SK-N-SH (cell line): ENCODE results near the gene GNB5. TPM values are rescaled to one million over a fixed set of nuclear protein-coding genes. Genes with fewer than 3 reads are reported as not detected.

Experiments used
- CTCF ChIA-PET: fragments of 300-600, 350-600 bp; formaldehyde crosslinking; extraction: SDS; loops from one replicate; lab custom pipeline; 2021; lab: Yijun Ruan, JAX
- POLR2A ChIA-PET: fragments of 350-600 bp; sonication (Branson Sonifier 250); formaldehyde crosslinking; extraction: SDS; loops from one replicate; lab custom pipeline; 2020; ENCODE audit warnings: antibody characterized with exemption, inconsistent platforms; lab: Yijun Ruan, JAX
- DNase-seq: peaks from one replicate; pipeline ENCODE4 v3.0.0; 2012
- H2AFZ ChIP-seq: fragments of 200-600 bp; sonication (generic); 2 replicates; pipeline ENCODE4 v1.8.1; 2016; ENCODE audit warnings: antibody characterized with exemption, mild to moderate bottlenecking, low read depth
- H3F3A ChIP-seq: fragments of 200-600 bp; sonication (generic); replicated peaks from 2 replicates; pipeline ENCODE3; 2016; ENCODE audit warnings: antibody characterized with exemption, mild to moderate bottlenecking; ENCODE audit not compliant: insufficient read depth
- H3K27ac ChIP-seq, 2 experiments: fragments of 200-500 bp in 1 of 2; fragments of 200-600 bp in 1 of 2; sonication (Bioruptor generic) in 1 of 2; sonication (generic), shearing (Covaris generic) in 1 of 2; 2 replicates each; pipeline versions ENCODE4 v1.5.1 to v1.6.1; 2014 to 2016; ENCODE audit warnings: low read depth in 2 of 2, inconsistent platforms in 1 of 2, low read length in 1 of 2, mild to moderate bottlenecking in 1 of 2, mixed read lengths in 1 of 2
- H3K27me3 ChIP-seq: fragments of 200-600 bp; sonication (generic), shearing (Covaris generic); 2 replicates; pipeline ENCODE4 v1.6.1; 2016; ENCODE audit warnings: mixed run types; ENCODE audit not compliant: insufficient read depth
- H3K36me3 ChIP-seq, 2 experiments: fragments of 200-500 bp in 1 of 2; fragments of 200-600 bp in 1 of 2; sonication (Bioruptor generic) in 1 of 2; sonication (generic) in 1 of 2; replicated peaks in 1 of 2; 2 replicates each; pipeline versions ENCODE3 to v1.5.1; 2014 to 2016; ENCODE audit warnings: low read length in 1 of 2, mild to moderate bottlenecking in 1 of 2; ENCODE audit not compliant: insufficient read depth in 2 of 2, control insufficient read depth in 1 of 2
- H3K4me1 ChIP-seq, 2 experiments: fragments of 200-500 bp in 1 of 2; fragments of 200-600 bp in 1 of 2; sonication (Bioruptor generic) in 1 of 2; sonication (generic), shearing (Covaris generic) in 1 of 2; 2 replicates each; pipeline versions ENCODE4 v1.5.1 to v1.6.1; 2014 to 2016; ENCODE audit warnings: low read depth in 1 of 2, low read length in 1 of 2, mixed run types in 1 of 2; ENCODE audit not compliant: insufficient read depth in 2 of 2, control insufficient read depth in 1 of 2
- H3K4me2 ChIP-seq: fragments of 200-600 bp; sonication (generic), shearing (Covaris generic); 2 replicates; pipeline ENCODE4 v1.6.1; 2017; ENCODE audit warnings: mixed run types
- H3K4me3 ChIP-seq, 2 experiments: fragments of 200-500 bp in 1 of 2; fragments of 200-600 bp in 1 of 2; sonication (Bioruptor generic) in 1 of 2; sonication (generic), shearing (Covaris generic) in 1 of 2; 2 replicates each; pipeline versions ENCODE4 v1.5.1 to v1.8.1; 2014 to 2016; ENCODE audit warnings: low read depth in 2 of 2, inconsistent platforms in 1 of 2, low read length in 1 of 2, mild to moderate bottlenecking in 1 of 2, mixed read lengths in 1 of 2, moderate library complexity in 1 of 2
- H3K79me2 ChIP-seq: fragments of 200-600 bp; sonication (generic); 2 replicates; pipeline ENCODE4 v1.8.1; 2017; ENCODE audit warnings: mild to moderate bottlenecking; ENCODE audit not compliant: insufficient read depth
- H3K9ac ChIP-seq: fragments of 200-600 bp; sonication (generic); 2 replicates; pipeline ENCODE4 v1.6.1; 2017; ENCODE audit warnings: mixed run types
- H3K9me2 ChIP-seq: fragments of 200-600 bp; sonication (generic); 2 replicates; pipeline ENCODE4 v1.6.1; 2017; ENCODE audit warnings: mixed run types
- H3K9me3 ChIP-seq: fragments of 200-600 bp; sonication (generic); 2 replicates; pipeline ENCODE4 v1.6.1; 2017; ENCODE audit warnings: mixed run types, mild to moderate bottlenecking, moderate library complexity
- H4K20me1 ChIP-seq: fragments of 200-600 bp; sonication (generic); 2 replicates; pipeline ENCODE4 v1.6.1; 2017; ENCODE audit warnings: mild to moderate bottlenecking, mixed run types; ENCODE audit not compliant: insufficient read depth
- CHD2 ChIP-seq: fragments of 150-350 bp; IDR thresholded peaks from 2 replicates; pipeline ENCODE4 v1.6.1; 2018; ENCODE audit warnings: low read length; ENCODE audit not compliant: partially characterized antibody
- CTCF ChIP-seq: fragments of 200-600 bp; sonication (generic); IDR thresholded peaks from 2 replicates; pipeline ENCODE4 v1.6.1; 2017; ENCODE audit warnings: antibody characterized with exemption, mild to moderate bottlenecking, moderate library complexity
- FOXJ3 ChIP-seq: sonication (generic); formaldehyde crosslinking; IDR thresholded peaks from 2 replicates; pipeline ENCODE4 v1.5.1; 2020; ENCODE audit warnings: mild to moderate bottlenecking, missing genetic modification reagents
- FOXM1 ChIP-seq: IDR thresholded peaks from 2 replicates; pipeline ENCODE4 v1.4.0; 2012; ENCODE audit warnings: low read depth, mild to moderate bottlenecking
- IRF3 ChIP-seq: fragments of 150-350 bp; IDR thresholded peaks from 2 replicates; pipeline ENCODE4 v1.6.1; 2016; ENCODE audit warnings: mild to moderate bottlenecking, low read depth, low read length
- JUND ChIP-seq: IDR thresholded peaks from 2 replicates; pipeline ENCODE4 v1.4.0; 2012
- MAX ChIP-seq: IDR thresholded peaks from 2 replicates; pipeline ENCODE4 v1.4.0; 2012; ENCODE audit warnings: low read depth
- PBX3 ChIP-seq: IDR thresholded peaks from 2 replicates; pipeline ENCODE4; 2012
- TAF1 ChIP-seq: IDR thresholded peaks from 2 replicates; pipeline ENCODE4 v1.6.1; 2012; ENCODE audit warnings: low read depth, mild to moderate bottlenecking, low read length, moderate library complexity, borderline replicate concordance
- USF1 ChIP-seq: IDR thresholded peaks from 2 replicates; pipeline ENCODE4 v1.4.0; 2012; ENCODE audit warnings: low read depth, borderline replicate concordance
- USF2 ChIP-seq: fragments of 150-350 bp; IDR thresholded peaks from 2 replicates; pipeline ENCODE4 v1.6.1; 2017; ENCODE audit warnings: antibody characterized with exemption, low read length, low read depth, borderline replicate concordance
- YY1 ChIP-seq: IDR thresholded peaks from 2 replicates; pipeline ENCODE4 v1.4.0; 2012; ENCODE audit warnings: low read depth, mild to moderate bottlenecking
- ZBTB33 ChIP-seq: IDR thresholded peaks from 2 replicates; pipeline ENCODE4 v1.4.0; 2012; ENCODE audit warnings: low read depth, borderline replicate concordance
- WGBS: methylation state at CpG from one replicate; pipeline ENCODE4 v1.1.6; 2017; ENCODE audit warnings: low lambda C conversion rate; 5-methylcytosine and 5-hydroxymethylcytosine counted together
- polyA plus RNA-seq, 3 experiments: library from polyadenylated mRNA; depleted of rRNA; stranded (reverse); fragments of >200 nt; gene quantifications; 2 replicates each; pipeline ENCODE4 v1.2.3, GENCODE V29; 2012

The GNB5 gene
- polyA plus RNA-seq, 1 of the 3 experiments (the other 2 are of a cell fraction): 73.7 TPM

- POLR2A ChIA-PET: no interaction called here
- H3K9me3 ChIP-seq: no peaks in the 10 kb centered on the region
- CTCF ChIA-PET: interaction anchor here (0.8 to 2.0 kb wide), 4 partner anchors 12 to 241 kb away, joined by 3 to 8 read pairs (median 4); no protein-coding TSS in a partner anchor
- no peaks in the 10 kb centered on the region for H3K9me2 ChIP-seq
- H3K4me1 ChIP-seq: no peaks in the 10 kb centered on the region
- TF ChIP-seq JUND: no peak
- no peak for TF ChIP-seq TAF1
- no peak for TF ChIP-seq YY1
- TF ChIP-seq FOXM1: no peak
- TF ChIP-seq FOXJ3 (CRISPR knock-in tag): no peak
- TF ChIP-seq USF1: no peak
- TF ChIP-seq CHD2: no peak
- TF ChIP-seq IRF3: no peak
- TF ChIP-seq PBX3: no peak
- TF ChIP-seq USF2: no peak
- TF ChIP-seq MAX: no peak
- TF ChIP-seq ZBTB33: no peak
- TF ChIP-seq CTCF: no peak
- no peak overlapping the region for H3K27ac ChIP-seq
- H3K9ac ChIP-seq: no peak overlapping the region
- no peak for DNase-seq
- no peak overlapping the region for H3K4me3 ChIP-seq
- H3F3A ChIP-seq: no peaks in the 10 kb centered on the region
- 94% methylated on average over 6 of the region's 6 CpGs for WGBS
- no peaks in the 10 kb centered on the region for H3K27me3 ChIP-seq
- H4K20me1 ChIP-seq: no peaks in the 10 kb centered on the region
- H3K36me3 ChIP-seq: no peaks in the 10 kb centered on the region
- no peak overlapping the region for H2AFZ ChIP-seq
- no peaks in the 10 kb centered on the region for H3K79me2 ChIP-seq
- H3K4me2 ChIP-seq: no peak overlapping the region
Observed at GRCh38 chr15:52220251-52220650, 29.1 kb upstream of the GNB5 start.
